Erythroblast (primary cell): ENCODE results near the gene CPN1.

ENCODE experiments used
- GATA1 ChIP-seq: IDR thresholded peaks from 2 replicates; pipeline ENCODE4 v1.6.1; 2011; ENCODE audit warnings: low read depth, mild to moderate bottlenecking, control low read depth, low read length, moderate library complexity
- POLR2A ChIP-seq: IDR thresholded peaks from 2 replicates; pipeline ENCODE4 v1.6.1; 2011; ENCODE audit warnings: mild to moderate bottlenecking, low read length

- TF ChIP-seq POLR2A: no peak
- no peak for TF ChIP-seq GATA1
Observed at GRCh38 chr10:100057948-100058347, 23.7 kb downstream of the CPN1 start.
